ENCODE results near the gene CDAN1.

- TF ChIP-seq CTCF (IDR thresholded peaks at IDR 0.05): no peak
- TF ChIP-seq POLR2A (IDR thresholded peaks at IDR 0.05): no peak
Measured at GRCh38 chr15:42719043-42719442, 17.9 kb downstream of the CDAN1 start.
